IMR-90 (cell line): ENCODE results near the gene ZDHHC14.

Experiments
- CTCF ChIP-seq: conservative IDR thresholded peaks from 2 replicates; pipeline ENCODE4 v1.5.1; 2012; ENCODE audit warnings: mild to moderate bottlenecking, low read depth, low read length, improper control_type of control experiment
- FOS ChIP-seq: fragments of 150-350 bp; IDR thresholded peaks from 2 replicates; pipeline ENCODE4 v1.6.1; 2016; ENCODE audit warnings: low read depth, low read length
- MAFK ChIP-seq: IDR thresholded peaks from 2 replicates; pipeline ENCODE4 v1.6.1; 2012; ENCODE audit warnings: low read depth, low read length, improper control_type of control experiment
- MAZ ChIP-seq: IDR thresholded peaks from 2 replicates; pipeline ENCODE4 v1.6.1; 2012; ENCODE audit warnings: low read depth, mild to moderate bottlenecking, low read length, improper control_type of control experiment, moderate library complexity, borderline replicate concordance
- RFX5 ChIP-seq: IDR thresholded peaks from 2 replicates; pipeline ENCODE4 v1.8.0; 2012; ENCODE audit warnings: low read depth, mild to moderate bottlenecking, low read length, moderate library complexity
- TF ChIP-seq, protein P1 (sequence below): fragments of 150-350 bp; IDR thresholded peaks from 2 replicates; pipeline ENCODE4 v1.6.1; 2017; ENCODE audit warnings: mild to moderate bottlenecking, antibody characterized with exemption, low read length, low read depth

GRCh38 chr6:157605484-157605883 lies 224.5 kb downstream of the ZDHHC14 start:
- TF ChIP-seq MAFK (no peak), CTCF (no peak), FOS (no peak), MAZ (no peak), RFX5 (no peak)
- TF ChIP-seq, protein P1, sequence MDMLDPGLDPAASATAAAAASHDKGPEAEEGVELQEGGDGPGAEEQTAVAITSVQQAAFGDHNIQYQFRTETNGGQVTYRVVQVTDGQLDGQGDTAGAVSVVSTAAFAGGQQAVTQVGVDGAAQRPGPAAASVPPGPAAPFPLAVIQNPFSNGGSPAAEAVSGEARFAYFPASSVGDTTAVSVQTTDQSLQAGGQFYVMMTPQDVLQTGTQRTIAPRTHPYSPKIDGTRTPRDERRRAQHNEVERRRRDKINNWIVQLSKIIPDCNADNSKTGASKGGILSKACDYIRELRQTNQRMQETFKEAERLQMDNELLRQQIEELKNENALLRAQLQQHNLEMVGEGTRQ, result no peak
